Measurements from ENCODE around the gene RBM33. TPM values are rescaled to one million over a fixed set of nuclear protein-coding genes. Genes with fewer than 3 reads are reported as not detected.

RBM33 gene
- total and polyA plus RNA-seq, 2 of the 13 experiments (the other 11 are each of a cell fraction or from before 2014, with no cell fraction given) = 12.4 to 28.9 TPM

DNA sequence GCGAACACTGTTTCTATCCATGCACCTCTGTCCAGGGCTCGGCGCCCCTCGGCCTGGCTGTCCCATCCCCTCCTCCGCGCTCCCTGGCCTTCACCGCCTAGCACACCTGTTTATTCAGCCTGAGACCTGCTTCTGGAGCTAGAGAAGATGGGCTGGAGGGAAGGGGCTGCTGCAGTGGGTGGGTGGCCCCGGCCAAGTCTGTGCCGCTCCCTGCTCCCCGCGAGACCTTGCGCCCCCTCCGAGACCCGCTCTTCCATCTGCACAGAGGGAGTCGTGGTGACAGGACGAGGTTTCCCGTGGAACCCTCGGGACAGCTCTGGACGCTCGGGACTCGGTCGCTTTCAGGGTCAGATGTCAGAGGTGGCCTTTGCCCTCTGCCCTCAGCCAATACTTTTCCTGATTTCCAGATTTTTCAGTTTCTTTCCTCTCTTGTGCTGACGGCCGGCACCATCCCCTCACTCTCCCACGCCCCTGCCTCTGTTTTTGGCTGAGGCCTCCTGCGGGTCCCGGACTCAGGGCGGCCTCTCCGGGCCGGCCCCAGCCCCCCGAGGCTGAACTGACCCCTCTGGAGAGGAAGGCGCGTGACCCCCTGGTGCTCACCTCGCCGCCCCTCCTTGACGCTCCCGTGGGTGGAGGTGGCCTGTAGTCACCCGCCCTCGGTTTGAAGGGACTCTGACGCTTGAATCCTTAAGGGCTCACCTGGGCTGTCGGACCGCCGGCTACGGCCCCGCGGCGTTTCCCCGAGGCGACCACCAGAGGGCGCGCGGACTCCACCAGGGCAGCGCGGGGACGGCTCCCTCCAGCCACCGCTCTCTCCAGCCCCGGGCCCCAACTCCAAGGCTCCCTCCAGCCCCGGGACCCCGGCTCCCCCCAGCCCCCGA lies 152.2 kb downstream of the RBM33 start (continued):
- TF ChIP-seq, protein P1, sequence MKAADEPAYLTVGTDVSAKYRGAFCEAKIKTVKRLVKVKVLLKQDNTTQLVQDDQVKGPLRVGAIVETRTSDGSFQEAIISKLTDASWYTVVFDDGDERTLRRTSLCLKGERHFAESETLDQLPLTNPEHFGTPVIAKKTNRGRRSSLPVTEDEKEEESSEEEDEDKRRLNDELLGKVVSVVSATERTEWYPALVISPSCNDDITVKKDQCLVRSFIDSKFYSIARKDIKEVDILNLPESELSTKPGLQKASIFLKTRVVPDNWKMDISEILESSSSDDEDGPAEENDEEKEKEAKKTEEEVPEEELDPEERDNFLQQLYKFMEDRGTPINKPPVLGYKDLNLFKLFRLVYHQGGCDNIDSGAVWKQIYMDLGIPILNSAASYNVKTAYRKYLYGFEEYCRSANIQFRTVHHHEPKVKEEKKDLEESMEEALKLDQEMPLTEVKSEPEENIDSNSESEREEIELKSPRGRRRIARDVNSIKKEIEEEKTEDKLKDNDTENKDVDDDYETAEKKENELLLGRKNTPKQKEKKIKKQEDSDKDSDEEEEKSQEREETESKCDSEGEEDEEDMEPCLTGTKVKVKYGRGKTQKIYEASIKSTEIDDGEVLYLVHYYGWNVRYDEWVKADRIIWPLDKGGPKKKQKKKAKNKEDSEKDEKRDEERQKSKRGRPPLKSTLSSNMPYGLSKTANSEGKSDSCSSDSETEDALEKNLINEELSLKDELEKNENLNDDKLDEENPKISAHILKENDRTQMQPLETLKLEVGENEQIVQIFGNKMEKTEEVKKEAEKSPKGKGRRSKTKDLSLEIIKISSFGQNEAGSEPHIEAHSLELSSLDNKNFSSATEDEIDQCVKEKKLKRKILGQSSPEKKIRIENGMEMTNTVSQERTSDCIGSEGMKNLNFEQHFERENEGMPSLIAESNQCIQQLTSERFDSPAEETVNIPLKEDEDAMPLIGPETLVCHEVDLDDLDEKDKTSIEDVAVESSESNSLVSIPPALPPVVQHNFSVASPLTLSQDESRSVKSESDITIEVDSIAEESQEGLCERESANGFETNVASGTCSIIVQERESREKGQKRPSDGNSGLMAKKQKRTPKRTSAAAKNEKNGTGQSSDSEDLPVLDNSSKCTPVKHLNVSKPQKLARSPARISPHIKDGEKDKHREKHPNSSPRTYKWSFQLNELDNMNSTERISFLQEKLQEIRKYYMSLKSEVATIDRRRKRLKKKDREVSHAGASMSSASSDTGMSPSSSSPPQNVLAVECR (CRISPR knock-in tag; IDR thresholded peaks at IDR 0.05; ENCODE audit: borderline replicate concordance) = peak; percentile 23; the same call in 1 of the 2 replicates
- TF ChIP-seq, protein P2, sequence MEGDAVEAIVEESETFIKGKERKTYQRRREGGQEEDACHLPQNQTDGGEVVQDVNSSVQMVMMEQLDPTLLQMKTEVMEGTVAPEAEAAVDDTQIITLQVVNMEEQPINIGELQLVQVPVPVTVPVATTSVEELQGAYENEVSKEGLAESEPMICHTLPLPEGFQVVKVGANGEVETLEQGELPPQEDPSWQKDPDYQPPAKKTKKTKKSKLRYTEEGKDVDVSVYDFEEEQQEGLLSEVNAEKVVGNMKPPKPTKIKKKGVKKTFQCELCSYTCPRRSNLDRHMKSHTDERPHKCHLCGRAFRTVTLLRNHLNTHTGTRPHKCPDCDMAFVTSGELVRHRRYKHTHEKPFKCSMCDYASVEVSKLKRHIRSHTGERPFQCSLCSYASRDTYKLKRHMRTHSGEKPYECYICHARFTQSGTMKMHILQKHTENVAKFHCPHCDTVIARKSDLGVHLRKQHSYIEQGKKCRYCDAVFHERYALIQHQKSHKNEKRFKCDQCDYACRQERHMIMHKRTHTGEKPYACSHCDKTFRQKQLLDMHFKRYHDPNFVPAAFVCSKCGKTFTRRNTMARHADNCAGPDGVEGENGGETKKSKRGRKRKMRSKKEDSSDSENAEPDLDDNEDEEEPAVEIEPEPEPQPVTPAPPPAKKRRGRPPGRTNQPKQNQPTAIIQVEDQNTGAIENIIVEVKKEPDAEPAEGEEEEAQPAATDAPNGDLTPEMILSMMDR (CRISPR knock-in tag; IDR thresholded peaks at IDR 0.05) = peak; percentile 95
- TF ChIP-seq SMAD9 (CRISPR knock-in tag; IDR thresholded peaks at IDR 0.05) (no peak), ZNF670 (CRISPR knock-in tag; IDR thresholded peaks at IDR 0.05; ENCODE audit: borderline replicate concordance) (0 out of 2 replicates have a peak, but pooled peaks have one; percentile 52), ZNF124 (CRISPR knock-in tag; IDR thresholded peaks at IDR 0.05) (0 out of 2 replicates have a peak, but pooled peaks have one; percentile 21), GABPB1 (CRISPR knock-in tag; IDR thresholded peaks at IDR 0.05) (peak; percentile 40; the same call in 1 of the 2 replicates), KLF12 (CRISPR knock-in tag; IDR thresholded peaks at IDR 0.05; ENCODE audit: borderline replicate concordance) (0 out of 2 replicates have a peak, but pooled peaks have one; percentile 21), CEBPB (IDR thresholded peaks at IDR 0.05; ENCODE audit: borderline replicate concordance, low read depth, low read length) (no peak), HOXA5 (CRISPR knock-in tag; IDR thresholded peaks at IDR 0.05) (0 out of 2 replicates have a peak, but pooled peaks have one; percentile 48), FOXO1 (CRISPR knock-in tag; IDR thresholded peaks at IDR 0.05) (no peak), SMC3 (IDR thresholded peaks at IDR 0.05; ENCODE audit: low read length) (peak; percentile 38; the same call in 1 of the 2 replicates), ZNF589 (CRISPR knock-in tag; conservative IDR thresholded peaks at IDR 0.05) (no peak), NCOA1 (CRISPR knock-in tag; IDR thresholded peaks at IDR 0.05) (no peak; the same call in 1 of the 2 replicates), SPEN (CRISPR knock-in tag; IDR thresholded peaks at IDR 0.05; ENCODE audit: low read depth) (peak; percentile 17; the same call in 1 of the 2 replicates), ZNF766 (CRISPR knock-in tag; IDR thresholded peaks at IDR 0.05; ENCODE audit: borderline replicate concordance) (0 out of 2 replicates have a peak, but pooled peaks have one; percentile 42), ISL2 (CRISPR knock-in tag; IDR thresholded peaks at IDR 0.05) (0 out of 2 replicates have a peak, but pooled peaks have one; percentile 31), STAG1 (CRISPR knock-in tag; IDR thresholded peaks at IDR 0.05) (peak; percentile 96)
- TF ChIP-seq, protein P3, sequence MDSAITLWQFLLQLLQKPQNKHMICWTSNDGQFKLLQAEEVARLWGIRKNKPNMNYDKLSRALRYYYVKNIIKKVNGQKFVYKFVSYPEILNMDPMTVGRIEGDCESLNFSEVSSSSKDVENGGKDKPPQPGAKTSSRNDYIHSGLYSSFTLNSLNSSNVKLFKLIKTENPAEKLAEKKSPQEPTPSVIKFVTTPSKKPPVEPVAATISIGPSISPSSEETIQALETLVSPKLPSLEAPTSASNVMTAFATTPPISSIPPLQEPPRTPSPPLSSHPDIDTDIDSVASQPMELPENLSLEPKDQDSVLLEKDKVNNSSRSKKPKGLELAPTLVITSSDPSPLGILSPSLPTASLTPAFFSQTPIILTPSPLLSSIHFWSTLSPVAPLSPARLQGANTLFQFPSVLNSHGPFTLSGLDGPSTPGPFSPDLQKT (CRISPR knock-in tag; IDR thresholded peaks at IDR 0.05; ENCODE audit: borderline replicate concordance) = no peak
- TF ChIP-seq, protein P4, sequence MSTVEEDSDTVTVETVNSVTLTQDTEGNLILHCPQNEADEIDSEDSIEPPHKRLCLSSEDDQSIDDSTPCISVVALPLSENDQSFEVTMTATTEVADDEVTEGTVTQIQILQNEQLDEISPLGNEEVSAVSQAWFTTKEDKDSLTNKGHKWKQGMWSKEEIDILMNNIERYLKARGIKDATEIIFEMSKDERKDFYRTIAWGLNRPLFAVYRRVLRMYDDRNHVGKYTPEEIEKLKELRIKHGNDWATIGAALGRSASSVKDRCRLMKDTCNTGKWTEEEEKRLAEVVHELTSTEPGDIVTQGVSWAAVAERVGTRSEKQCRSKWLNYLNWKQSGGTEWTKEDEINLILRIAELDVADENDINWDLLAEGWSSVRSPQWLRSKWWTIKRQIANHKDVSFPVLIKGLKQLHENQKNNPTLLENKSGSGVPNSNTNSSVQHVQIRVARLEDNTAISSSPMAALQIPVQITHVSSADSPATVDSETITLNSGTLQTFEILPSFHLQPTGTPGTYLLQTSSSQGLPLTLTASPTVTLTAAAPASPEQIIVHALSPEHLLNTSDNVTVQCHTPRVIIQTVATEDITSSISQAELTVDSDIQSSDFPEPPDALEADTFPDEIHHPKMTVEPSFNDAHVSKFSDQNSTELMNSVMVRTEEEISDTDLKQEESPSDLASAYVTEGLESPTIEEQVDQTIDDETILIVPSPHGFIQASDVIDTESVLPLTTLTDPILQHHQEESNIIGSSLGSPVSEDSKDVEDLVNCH (CRISPR knock-in tag; IDR thresholded peaks at IDR 0.05) = no peak
